HG02763 (cell line): ENCODE results near the gene GNPDA2.
"Not testable (repeated sequence)": the region's sequence is repeated elsewhere in the genome, so short reads cannot be mapped to it uniquely, and the experiment has no call there.

Source experiments
- ATAC-seq: cut with Tn5 transposase; IDR thresholded peaks from one replicate; pipeline ENCODE4 v1.9.1; 2021; ENCODE audit warnings: mild to moderate bottlenecking, moderate library complexity; ENCODE audit not compliant: unreplicated experiment

Gene GNPDA2

DNA sequence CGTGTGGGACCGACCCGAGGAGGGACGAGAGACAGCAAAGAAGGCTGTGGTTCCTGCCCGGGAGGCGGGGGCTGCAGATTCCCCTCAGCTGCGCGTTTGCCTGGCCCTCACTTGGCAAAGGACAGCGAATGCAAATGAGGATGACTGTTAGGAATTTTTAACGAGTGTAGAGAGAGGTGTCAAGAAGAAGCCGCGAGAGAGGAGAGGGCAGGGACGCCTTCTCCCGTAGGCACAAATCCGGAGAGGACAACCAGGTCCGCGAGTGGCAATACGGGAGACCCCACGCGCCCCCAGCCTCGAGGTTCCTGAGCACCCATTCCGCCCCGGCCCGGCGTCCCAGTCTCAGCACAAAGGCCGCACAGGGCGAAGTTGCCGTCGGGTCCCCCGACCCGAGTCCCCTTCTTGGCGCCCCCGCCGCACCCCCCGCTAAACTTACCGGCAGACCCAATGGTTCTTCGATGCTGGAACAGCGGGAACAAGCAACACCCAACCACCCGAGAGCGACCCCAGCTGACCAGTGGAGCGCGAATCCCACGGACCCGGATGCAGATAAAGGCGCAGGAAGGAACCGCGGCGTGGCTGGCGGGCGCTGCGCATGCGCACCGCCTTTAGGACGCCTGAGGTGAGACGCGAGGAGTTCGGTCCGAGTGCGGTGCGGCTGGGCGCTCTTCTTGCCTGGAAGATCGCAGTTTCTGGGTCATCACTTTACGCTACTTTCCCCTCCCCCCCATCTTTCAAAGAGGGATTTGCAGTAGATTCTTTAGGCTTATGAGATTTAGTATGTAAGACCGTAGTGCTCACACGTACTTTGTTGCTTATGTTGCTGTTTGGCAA, at the start of gene GNPDA2:
GNPDA2 (minus strand) TSS at position 519 of the 834 bp plus-strand sequence. CDS start 4,349 bp downstream, outside the sequence.
- ATAC-seq, result peak; percentile 91

DNA sequence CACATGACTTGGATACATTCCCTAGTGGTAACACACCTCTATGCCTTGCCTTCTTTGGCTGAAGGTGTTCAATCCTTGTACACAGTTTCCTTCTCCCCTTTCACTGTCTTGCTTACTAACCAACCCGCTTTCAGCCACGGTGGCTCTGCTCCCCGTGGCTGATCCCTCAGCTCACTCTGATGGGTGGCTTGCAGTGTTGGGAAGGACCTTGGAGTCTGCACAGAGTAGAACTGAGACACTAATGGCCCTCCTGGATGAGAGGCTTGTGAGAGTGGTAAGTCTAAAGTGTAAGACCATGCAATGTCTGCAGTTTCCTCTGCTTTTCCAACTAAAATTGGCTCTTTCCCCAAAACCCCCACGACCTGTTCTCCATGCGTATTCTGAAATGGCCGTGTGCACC, 46.0 kb upstream of the GNPDA2 start:
- no peak for ATAC-seq

DNA sequence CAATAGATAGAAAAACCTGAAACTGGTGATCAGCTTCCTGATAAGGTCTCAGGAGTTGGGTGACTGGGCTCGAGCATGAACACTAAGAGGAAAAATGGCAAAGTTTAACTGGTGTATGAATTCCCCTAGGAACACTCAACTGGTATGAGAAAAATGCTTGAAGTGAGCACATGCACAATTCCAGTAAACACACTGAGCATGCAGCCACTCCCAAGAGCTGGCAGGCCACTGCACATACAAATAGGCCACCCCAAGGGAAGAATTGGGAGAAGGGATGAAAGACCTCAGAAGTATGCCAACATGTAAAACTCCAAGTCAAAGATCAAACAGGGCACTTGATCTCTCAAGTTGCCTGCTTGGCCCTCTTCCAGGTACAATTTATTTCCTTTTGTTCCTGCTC, 45.4 kb upstream of the GNPDA2 start:
- ATAC-seq, result no peak

DNA sequence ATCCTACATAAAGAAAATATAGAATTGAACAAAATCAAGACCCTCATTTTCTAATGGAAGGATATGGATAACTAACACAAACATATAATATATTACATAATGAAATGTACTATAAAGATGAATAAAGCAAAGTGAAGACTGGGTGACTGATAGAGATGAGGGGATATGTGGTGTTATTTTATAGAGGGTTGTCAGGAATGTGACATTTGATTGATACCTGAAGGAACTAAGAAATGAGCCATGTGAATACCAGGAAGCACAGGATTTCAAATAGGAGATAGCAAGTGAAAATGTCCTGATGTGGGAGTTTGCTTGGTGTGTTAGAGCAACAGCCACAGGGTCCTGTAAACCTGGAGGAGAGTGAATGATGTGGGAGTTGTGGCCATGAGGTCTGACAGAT, 40.1 kb upstream of the GNPDA2 start:
- ATAC-seq, result no peak

- ATAC-seq, result no peak
These were observed 38.8 kb upstream of the GNPDA2 start for GRCh38 chr4:44765116-44765515.

DNA sequence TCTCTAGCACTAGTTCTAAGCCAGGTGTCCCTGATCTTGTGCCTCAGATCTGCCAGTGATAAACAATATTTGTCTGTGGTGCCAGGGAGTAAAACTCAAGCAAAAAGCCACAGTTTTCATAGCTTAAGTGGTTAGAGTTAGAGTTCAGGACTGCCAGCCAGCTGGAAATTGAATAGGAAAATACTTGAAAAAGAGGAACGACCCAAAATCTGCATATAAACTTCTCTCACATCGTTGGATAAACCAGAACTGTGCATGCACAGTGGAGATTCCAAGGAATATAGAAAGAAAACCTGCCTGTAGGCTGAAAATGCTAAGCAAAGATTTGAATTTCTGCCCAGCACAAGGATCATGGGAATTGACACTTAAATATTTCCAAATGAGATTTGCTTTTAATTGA, 35.0 kb upstream of the GNPDA2 start:
- no peak for ATAC-seq

- peak; percentile 75 for ATAC-seq
These were observed 34.0 kb upstream of the GNPDA2 start for GRCh38 chr4:44760142-44760898.

GRCh38 chr4:44756559-44756958, 30.2 kb upstream of the GNPDA2 start:
- ATAC-seq, result no peak

DNA sequence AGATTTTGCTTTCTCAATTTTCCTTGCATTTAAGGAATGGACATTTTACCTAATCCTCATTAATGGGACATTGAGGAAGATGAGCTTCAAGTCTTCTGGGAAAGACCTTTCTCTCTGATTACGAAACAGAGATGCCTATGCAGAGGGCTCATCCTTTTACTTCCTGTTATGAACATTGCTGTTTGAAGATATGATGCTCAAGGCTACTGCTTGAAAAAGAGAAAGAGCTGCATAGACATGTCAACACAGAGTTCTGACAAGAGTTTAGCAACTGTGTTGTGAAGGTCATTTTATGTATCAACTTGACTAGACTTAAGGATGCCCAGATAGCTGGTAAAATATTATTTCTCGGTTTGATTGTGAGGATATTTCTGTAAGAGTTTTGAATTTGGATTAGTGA, 13.8 kb upstream of the GNPDA2 start:
- no peak for ATAC-seq

DNA sequence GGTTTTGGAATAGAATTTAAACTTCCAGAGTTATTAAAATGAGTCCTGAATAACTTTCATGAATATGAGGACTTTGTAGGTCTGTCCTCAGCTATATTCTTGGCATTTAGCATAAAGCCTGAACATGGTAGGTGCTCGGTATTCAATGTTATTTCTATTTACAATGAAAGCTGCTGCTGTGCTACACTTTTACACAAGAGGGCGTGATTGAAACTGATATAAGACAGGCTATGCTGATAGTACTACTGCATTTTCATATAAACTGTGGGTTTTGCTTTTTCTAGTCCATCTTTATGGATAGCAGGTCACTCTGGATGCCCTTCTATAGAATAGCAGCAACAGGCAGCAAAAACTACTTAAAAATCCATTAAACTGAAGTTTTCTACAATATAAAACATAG, 12.3 kb upstream of the GNPDA2 start:
- ATAC-seq, result peak; percentile 60

- ATAC-seq, result no peak
These were observed 10.5 kb upstream of the GNPDA2 start for GRCh38 chr4:44736900-44737299.

DNA sequence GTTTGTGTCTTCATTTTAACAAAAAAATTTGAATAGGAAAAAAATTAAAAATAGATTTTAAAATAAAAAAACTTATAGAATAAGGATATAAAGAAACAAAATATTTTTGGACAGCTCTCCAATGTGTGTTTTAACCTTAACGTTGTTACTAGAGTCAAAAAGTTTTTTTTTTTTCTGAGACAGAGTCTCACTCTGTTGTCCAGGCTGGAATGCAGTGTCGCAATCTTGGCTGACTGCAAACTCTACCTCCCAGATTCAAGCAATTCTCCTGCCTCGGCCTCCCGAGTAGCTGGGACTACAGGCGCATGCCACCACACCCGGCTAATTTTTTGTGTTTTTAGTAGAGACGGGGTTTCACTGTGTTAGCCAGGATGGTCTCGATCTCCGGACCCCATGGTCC, 2.3 kb upstream of the GNPDA2 start:
- not testable (repeated sequence) for ATAC-seq

DNA sequence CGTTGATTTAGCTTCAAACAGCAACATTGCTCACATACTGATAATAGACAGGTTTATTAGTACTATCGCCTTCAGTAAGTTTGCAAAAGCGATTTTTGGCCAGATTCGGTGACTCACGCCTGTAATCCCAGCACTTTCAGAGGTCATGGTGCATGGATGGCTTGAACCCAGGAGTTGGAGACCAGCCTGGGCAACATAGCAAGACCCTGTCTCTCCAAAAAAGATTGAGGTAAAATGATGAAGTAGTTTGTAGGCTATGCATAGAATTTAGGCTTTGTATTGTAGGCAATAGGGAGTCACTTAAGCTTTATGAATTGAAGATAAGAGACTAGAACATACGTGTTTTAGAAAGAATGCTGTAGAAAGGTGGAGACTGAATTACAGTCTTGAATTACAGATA, 1.1 kb upstream of the GNPDA2 start:
- ATAC-seq, result no peak

GRCh38 chr4:44725726-44726037, 674 bp downstream of the GNPDA2 start:
- ATAC-seq, result no peak

GRCh38 chr4:44725166-44725565, 1.2 kb downstream of the GNPDA2 start:
- ATAC-seq, result no peak

- ATAC-seq, result no peak
These were observed 4.4 kb downstream of the GNPDA2 start for GRCh38 chr4:44722001-44722400.

- no peak for ATAC-seq
These were observed 6.0 kb downstream of the GNPDA2 start for GRCh38 chr4:44720371-44720770.

DNA sequence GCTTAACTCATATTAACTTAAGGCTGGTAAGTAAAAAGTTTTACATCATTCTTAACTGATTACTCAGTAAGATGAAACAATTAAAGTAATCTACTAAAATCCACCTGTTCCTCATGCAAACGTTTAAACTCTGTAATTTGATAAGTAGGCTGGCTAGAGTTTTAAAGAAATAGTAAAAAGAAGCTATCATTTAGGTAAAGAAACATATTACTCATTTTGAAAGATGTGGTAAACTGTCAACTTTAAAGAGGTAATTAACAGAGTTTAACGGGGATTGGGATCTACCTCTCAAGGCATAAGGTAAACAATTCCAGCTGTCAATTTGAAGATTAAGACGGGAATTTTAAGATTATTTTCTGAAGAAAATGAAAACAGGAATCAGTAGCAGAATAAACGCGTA, 9.8 kb downstream of the GNPDA2 start:
- no peak for ATAC-seq

DNA sequence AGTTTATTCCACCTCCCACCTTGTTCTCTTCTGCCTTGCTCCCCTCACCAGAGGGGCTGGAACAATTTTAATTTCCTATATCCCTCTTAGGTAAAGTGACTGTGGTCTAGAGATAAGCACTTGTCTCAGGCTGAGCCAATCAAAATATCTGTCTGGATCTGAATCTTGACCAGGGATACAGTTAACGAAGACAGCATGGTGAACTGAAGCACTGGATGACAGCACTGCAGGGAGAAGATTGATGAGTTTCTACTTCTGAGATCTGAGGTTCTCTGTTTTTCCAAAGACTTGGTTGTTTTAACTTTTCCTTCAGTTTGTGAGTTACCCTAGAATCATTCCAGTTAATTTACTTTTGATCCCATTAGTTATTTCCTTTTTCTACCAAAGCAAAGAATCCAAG, 13.2 kb downstream of the GNPDA2 start:
- no peak for ATAC-seq

- no peak for ATAC-seq
These were observed 21.7 kb downstream of the GNPDA2 start for GRCh38 chr4:44704673-44705072.

- ATAC-seq, result no peak
These were observed 25.3 kb downstream of the GNPDA2 start for GRCh38 chr4:44701037-44701436.

- no peak for ATAC-seq
These were observed 25.9 kb downstream of the GNPDA2 start for GRCh38 chr4:44700427-44700826.
